GM13976 (cell line): Measurements from ENCODE around the gene CAMP.

Source experiments
- DNase-seq: peaks from one replicate; pipeline ENCODE4 v3.0.0; 2012; ENCODE audit warnings: low spot score
- in situ Hi-C: fragments of 300-500 bp; cut with MboI; formaldehyde crosslinking; loops from one replicate; pipeline ENCODE4 v1.12.0; 2022; ENCODE audit warnings: low sequenced_read_pairs, mixed read lengths, inconsistent platforms; ENCODE audit not compliant: unreplicated experiment
- TF ChIP-seq, protein P1 (sequence below): IDR thresholded peaks from 2 replicates; pipeline ENCODE4 v1.5.1; 2012; ENCODE audit warnings: borderline replicate concordance, mild to moderate bottlenecking; ENCODE audit not compliant: insufficient read depth; ENCODE audit errors: extremely low read depth, missing control alignments, control extremely low read depth

The CAMP gene

GRCh38 chr3:48274452-48274851 lies 51.2 kb downstream of the CAMP start:
- in situ Hi-C loops: loop anchor here (10.0 kb wide), 1 partner anchor 160 kb away; the partner anchor contains the start of gene PLXNB1
- DNase-seq: no peak
- TF ChIP-seq, protein P1, sequence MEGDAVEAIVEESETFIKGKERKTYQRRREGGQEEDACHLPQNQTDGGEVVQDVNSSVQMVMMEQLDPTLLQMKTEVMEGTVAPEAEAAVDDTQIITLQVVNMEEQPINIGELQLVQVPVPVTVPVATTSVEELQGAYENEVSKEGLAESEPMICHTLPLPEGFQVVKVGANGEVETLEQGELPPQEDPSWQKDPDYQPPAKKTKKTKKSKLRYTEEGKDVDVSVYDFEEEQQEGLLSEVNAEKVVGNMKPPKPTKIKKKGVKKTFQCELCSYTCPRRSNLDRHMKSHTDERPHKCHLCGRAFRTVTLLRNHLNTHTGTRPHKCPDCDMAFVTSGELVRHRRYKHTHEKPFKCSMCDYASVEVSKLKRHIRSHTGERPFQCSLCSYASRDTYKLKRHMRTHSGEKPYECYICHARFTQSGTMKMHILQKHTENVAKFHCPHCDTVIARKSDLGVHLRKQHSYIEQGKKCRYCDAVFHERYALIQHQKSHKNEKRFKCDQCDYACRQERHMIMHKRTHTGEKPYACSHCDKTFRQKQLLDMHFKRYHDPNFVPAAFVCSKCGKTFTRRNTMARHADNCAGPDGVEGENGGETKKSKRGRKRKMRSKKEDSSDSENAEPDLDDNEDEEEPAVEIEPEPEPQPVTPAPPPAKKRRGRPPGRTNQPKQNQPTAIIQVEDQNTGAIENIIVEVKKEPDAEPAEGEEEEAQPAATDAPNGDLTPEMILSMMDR: no peak
